Measurements from ENCODE around the gene RAB11A.

DNA sequence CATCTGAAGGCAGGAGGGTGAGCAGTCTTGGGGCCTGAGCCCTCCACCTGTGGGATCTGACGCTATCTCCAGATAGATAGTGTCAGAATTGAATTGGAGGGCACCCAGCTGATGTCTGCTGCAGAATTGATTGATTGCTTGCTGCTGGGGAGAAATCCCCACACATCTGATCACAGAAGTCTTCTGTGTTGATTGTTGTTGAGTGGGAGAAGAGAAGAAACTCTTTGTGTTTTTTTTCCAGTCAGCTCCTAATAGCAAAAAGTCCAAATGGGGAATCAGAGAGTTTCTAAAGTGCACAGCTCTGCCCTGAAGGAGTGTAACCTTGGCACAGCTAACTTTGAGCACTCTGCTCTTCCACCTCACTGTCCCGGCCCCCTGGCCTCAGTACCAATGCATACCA is 66.1 kb downstream of the RAB11A start:
- TF ChIP-seq FOXJ3 (CRISPR knock-in tag; IDR thresholded peaks at IDR 0.05) (no peak), SMC3 (IDR thresholded peaks at IDR 0.05; ENCODE audit: low read depth, low read length) (no peak), CHD2 (IDR thresholded peaks at IDR 0.05; ENCODE audit: low read length, partially characterized antibody) (no peak), MXI1 (IDR thresholded peaks at IDR 0.05; ENCODE audit: low read depth, low read length) (no peak), EZH2phosphoT487 (IDR thresholded peaks at IDR 0.05; ENCODE audit: borderline replicate concordance, low read depth) (no peak), ELF1 (IDR thresholded peaks at IDR 0.05) (no peak), TEAD4 (IDR thresholded peaks at IDR 0.05; ENCODE audit: borderline replicate concordance, insufficient read depth) (no peak), REST (IDR thresholded peaks at IDR 0.05; ENCODE audit: low read depth, low read length) (no peak), JUND (IDR thresholded peaks at IDR 0.05) (no peak), POLR2AphosphoS5 (IDR thresholded peaks at IDR 0.05; ENCODE audit: low read depth, low read length) (no peak)
- TF ChIP-seq, protein P1, sequence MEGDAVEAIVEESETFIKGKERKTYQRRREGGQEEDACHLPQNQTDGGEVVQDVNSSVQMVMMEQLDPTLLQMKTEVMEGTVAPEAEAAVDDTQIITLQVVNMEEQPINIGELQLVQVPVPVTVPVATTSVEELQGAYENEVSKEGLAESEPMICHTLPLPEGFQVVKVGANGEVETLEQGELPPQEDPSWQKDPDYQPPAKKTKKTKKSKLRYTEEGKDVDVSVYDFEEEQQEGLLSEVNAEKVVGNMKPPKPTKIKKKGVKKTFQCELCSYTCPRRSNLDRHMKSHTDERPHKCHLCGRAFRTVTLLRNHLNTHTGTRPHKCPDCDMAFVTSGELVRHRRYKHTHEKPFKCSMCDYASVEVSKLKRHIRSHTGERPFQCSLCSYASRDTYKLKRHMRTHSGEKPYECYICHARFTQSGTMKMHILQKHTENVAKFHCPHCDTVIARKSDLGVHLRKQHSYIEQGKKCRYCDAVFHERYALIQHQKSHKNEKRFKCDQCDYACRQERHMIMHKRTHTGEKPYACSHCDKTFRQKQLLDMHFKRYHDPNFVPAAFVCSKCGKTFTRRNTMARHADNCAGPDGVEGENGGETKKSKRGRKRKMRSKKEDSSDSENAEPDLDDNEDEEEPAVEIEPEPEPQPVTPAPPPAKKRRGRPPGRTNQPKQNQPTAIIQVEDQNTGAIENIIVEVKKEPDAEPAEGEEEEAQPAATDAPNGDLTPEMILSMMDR (IDR thresholded peaks at IDR 0.05) = no peak
- TF ChIP-seq, protein P2, sequence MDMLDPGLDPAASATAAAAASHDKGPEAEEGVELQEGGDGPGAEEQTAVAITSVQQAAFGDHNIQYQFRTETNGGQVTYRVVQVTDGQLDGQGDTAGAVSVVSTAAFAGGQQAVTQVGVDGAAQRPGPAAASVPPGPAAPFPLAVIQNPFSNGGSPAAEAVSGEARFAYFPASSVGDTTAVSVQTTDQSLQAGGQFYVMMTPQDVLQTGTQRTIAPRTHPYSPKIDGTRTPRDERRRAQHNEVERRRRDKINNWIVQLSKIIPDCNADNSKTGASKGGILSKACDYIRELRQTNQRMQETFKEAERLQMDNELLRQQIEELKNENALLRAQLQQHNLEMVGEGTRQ (IDR thresholded peaks at IDR 0.05; ENCODE audit: borderline replicate concordance, low read depth, low read length) = no peak
- TF ChIP-seq, protein P3, sequence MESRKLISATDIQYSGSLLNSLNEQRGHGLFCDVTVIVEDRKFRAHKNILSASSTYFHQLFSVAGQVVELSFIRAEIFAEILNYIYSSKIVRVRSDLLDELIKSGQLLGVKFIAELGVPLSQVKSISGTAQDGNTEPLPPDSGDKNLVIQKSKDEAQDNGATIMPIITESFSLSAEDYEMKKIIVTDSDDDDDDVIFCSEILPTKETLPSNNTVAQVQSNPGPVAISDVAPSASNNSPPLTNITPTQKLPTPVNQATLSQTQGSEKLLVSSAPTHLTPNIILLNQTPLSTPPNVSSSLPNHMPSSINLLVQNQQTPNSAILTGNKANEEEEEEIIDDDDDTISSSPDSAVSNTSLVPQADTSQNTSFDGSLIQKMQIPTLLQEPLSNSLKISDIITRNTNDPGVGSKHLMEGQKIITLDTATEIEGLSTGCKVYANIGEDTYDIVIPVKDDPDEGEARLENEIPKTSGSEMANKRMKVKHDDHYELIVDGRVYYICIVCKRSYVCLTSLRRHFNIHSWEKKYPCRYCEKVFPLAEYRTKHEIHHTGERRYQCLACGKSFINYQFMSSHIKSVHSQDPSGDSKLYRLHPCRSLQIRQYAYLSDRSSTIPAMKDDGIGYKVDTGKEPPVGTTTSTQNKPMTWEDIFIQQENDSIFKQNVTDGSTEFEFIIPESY (IDR thresholded peaks at IDR 0.05; ENCODE audit: borderline replicate concordance, low read depth) = no peak
- TF ChIP-seq, protein P4, sequence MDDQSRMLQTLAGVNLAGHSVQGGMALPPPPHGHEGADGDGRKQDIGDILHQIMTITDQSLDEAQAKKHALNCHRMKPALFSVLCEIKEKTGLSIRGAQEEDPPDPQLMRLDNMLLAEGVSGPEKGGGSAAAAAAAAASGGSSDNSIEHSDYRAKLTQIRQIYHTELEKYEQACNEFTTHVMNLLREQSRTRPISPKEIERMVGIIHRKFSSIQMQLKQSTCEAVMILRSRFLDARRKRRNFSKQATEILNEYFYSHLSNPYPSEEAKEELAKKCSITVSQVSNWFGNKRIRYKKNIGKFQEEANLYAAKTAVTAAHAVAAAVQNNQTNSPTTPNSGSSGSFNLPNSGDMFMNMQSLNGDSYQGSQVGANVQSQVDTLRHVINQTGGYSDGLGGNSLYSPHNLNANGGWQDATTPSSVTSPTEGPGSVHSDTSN (IDR thresholded peaks at IDR 0.05) = no peak
